Measurements from ENCODE around the gene REPS1. TPM values are rescaled to one million over a fixed set of nuclear protein-coding genes. Genes with fewer than 3 reads are reported as not detected.

REPS1 gene
- total and polyA plus RNA-seq, 2 of the 13 experiments (the other 11 are each of a cell fraction or from before 2014, with no cell fraction given) = 36.4 to 38.3 TPM

- Histone ChIP-seq H2AFZ (ENCODE audit: low read length) (no peak overlapping the region), H3K4me1 (ENCODE audit: insufficient read depth, low read length) (peaks cover 19% of the 10 kb centered on the region), H3K9ac (ENCODE audit: insufficient read depth, low read depth, low read length) (peak overlapping the region; percentile 51), H4K20me1 (ENCODE audit: insufficient read depth, low read length) (no peaks in the 10 kb centered on the region), H3K9me3 (ENCODE audit: low read length) (no peaks in the 10 kb centered on the region), H3K27me3 (ENCODE audit: control insufficient read depth in 1 of 2, insufficient read depth in 2 of 2, low read length in 2 of 2) (peaks cover 2 to 28% of the 10 kb centered on the region in 2 experiments), H3K79me2 (ENCODE audit: insufficient read depth, low read length) (no peaks in the 10 kb centered on the region), H3K36me3 (replicated peaks in 1 of 2; ENCODE audit: control insufficient read depth in 1 of 2, insufficient read depth in 2 of 2, low read length in 2 of 2) (no peaks in the 10 kb centered on the region; a peak in 1 of 5 replicates), H3K4me3 (replicated peaks in 1 of 3; ENCODE audit: insufficient read depth in 1 of 3, low read depth in 2 of 3, low read length in 3 of 3) (peak overlapping the region; percentile 68 to 81 (median 72)), H3K27ac (ENCODE audit: extremely low read length, insufficient read depth, low read length) (no peak overlapping the region), H3K4me2 (ENCODE audit: low read depth, low read length) (peak overlapping the region; percentile 95)
- ChIA-PET POLR2A (no interaction called here), CTCF (ENCODE audit: low intra/inter-chr PET ratio, low total read pairs) (no interaction called here)
- intact Hi-C loops (cut with micrococcal nuclease; ENCODE audit: unreplicated experiment) = no loop called here
- in situ Hi-C loops (cut with HindIII; ENCODE audit: extremely low pct_ligation_motif_present, low pct_unique_long_range_greater_than_20kb) = no loop called here
- 62% methylated on average over 20 of the region's 44 CpGs for WGBS (ENCODE audit: low lambda C conversion rate)
- DNase-seq (ENCODE audit: low spot score) (no peak), FAIRE-seq (no peak), ATAC-seq (peak; percentile 69; the same call in 2 of the 3 replicates)
- BruUV-seq (replicated peaks) = no TSS peak
- TF ChIP-seq HOMEZ (CRISPR knock-in tag; IDR thresholded peaks at IDR 0.05; ENCODE audit: low read depth) (no peak), ZNF781 (CRISPR knock-in tag; IDR thresholded peaks at IDR 0.05; ENCODE audit: borderline replicate concordance, not compliant biosample characterization) (no peak), SOX13 (IDR thresholded peaks at IDR 0.05) (no peak), SOX13 (CRISPR knock-in tag; conservative IDR thresholded peaks at IDR 0.05 in 1 of 2, IDR thresholded peaks at IDR 0.05 in 1 of 2) (0 out of 4 replicates have a peak, but pooled peaks of 1 of the 2 experiments have one; percentile 3), ZBTB7B (CRISPR knock-in tag; IDR thresholded peaks at IDR 0.05) (peak; percentile 19; the same call in 1 of the 2 replicates), ZZZ3 (CRISPR knock-in tag; IDR thresholded peaks at IDR 0.05; ENCODE audit: borderline replicate concordance) (no peak), TFAP4 (IDR thresholded peaks at IDR 0.05; ENCODE audit: borderline replicate concordance, low read depth) (peak; percentile 90; the same call in 1 of the 2 replicates), ZNF574 (CRISPR knock-in tag; IDR thresholded peaks at IDR 0.05) (peak; percentile 14; the same call in 1 of the 2 replicates)
Measured at GRCh38 chr6:139029470-139030227, 41.6 kb upstream of the REPS1 start.
